Measurements from ENCODE around the gene PDIA6. TPM values are rescaled to one million over a fixed set of nuclear protein-coding genes. Genes with fewer than 3 reads are reported as not detected.

The PDIA6 gene
- total and polyA plus RNA-seq, 2 of the 4 experiments (the other 2 are of a cell fraction) = 204 to 349 TPM

DNA sequence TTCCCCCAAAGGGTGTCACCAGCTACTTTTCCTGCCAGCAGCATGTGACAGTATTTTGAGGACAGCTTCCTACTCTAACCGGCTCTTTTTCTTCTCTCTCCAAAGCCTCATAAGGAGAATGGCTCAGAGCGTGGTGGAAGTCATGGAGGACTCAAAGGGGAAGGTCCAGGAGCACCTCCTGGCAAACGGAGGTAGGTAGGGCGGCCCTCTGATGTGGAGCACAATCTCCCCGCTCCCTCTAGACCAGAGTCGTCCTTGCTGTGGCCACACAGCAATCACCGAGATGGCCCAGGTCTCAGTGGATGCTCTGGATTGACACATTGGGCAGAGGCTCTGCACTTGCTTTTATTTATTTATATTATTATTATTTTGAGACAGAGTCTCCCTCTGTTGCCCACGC lies 58.7 kb downstream of the PDIA6 start:
- ChIA-PET POLR2A (ENCODE audit: unreplicated experiment) (no interaction called here), CTCF (no interaction called here)
- Histone ChIP-seq H3K4me2 (ENCODE audit: low read depth, low read length) (no peak overlapping the region), H2AK9ac (replicated peaks; ENCODE audit: low read depth, low read length, poor library complexity) (no peak overlapping the region), H3K56ac (ENCODE audit: extremely low read depth, insufficient read depth, low read length) (no peak overlapping the region), H2BK5ac (ENCODE audit: low read depth, low read length, poor library complexity, severe bottlenecking) (no peak overlapping the region), H2BK20ac (ENCODE audit: low read depth, low read length) (no peak overlapping the region), H3K18ac (ENCODE audit: low read depth, low read length) (no peak overlapping the region), H2BK15ac (ENCODE audit: low read depth, low read length) (no peak overlapping the region), H4K91ac (ENCODE audit: insufficient read depth, low read depth, low read length) (no peak overlapping the region), H3K79me1 (ENCODE audit: low read depth in 1 of 2, low read length in 2 of 2) (no peaks in the 10 kb centered on the region), H3K4ac (ENCODE audit: low read depth, low read length) (no peak overlapping the region), H3K27me3 (ENCODE audit: control insufficient read depth, insufficient read depth, low read length) (peaks cover 31% of the 10 kb centered on the region), H2AK5ac (ENCODE audit: low read depth, low read length) (no peak overlapping the region), H3K9me3 (ENCODE audit: control insufficient read depth, insufficient read depth, low read length) (no peaks in the 10 kb centered on the region), H3K14ac (replicated peaks; ENCODE audit: low read depth, low read length) (no peak overlapping the region), H4K5ac (ENCODE audit: low read depth, low read length) (no peak overlapping the region), H3K4me1 (ENCODE audit: control insufficient read depth, insufficient read depth, low read length) (no peaks in the 10 kb centered on the region), H3K9me1 (ENCODE audit: insufficient read depth, low read length) (no peaks in the 10 kb centered on the region), H3K4me3 (ENCODE audit: insufficient read depth, low read depth, low read length) (no peak overlapping the region), H3K9ac (ENCODE audit: low read depth, low read length) (no peak overlapping the region), H3K23ac (ENCODE audit: low read depth, low read length) (no peak overlapping the region), H4K20me1 (ENCODE audit: insufficient read depth, low read length) (no peaks in the 10 kb centered on the region), H4K8ac (ENCODE audit: low read depth in 2 of 2, low read length in 2 of 2) (no peak overlapping the region), H2BK120ac (ENCODE audit: low read depth, low read length) (no peak overlapping the region), H3K27ac (ENCODE audit: insufficient read depth, low read length) (no peak overlapping the region), H3K36me3 (ENCODE audit: control insufficient read depth, insufficient read depth, low read length) (no peaks in the 10 kb centered on the region), H2AFZ (replicated peaks; ENCODE audit: low read length, poor library complexity) (no peak overlapping the region)
- no TSS peak for BruUV-seq (replicated peaks)
- DNase-seq (no peak), ATAC-seq (ENCODE audit: low read depth) (no peak)
- dilution Hi-C loops (cut with HindIII; ENCODE audit: low sequenced_read_pairs, unreplicated experiment) = no loop called here
- no peak for TF ChIP-seq CEBPB (IDR thresholded peaks at IDR 0.05; ENCODE audit: low read depth, low read length)
- TF ChIP-seq RCOR1 (IDR thresholded peaks at IDR 0.05; ENCODE audit: insufficient replicate concordance, low read length) = no peak
- no peak for TF ChIP-seq BHLHE40 (IDR thresholded peaks at IDR 0.05; ENCODE audit: low read depth, low read length)
- TF ChIP-seq MXI1 (IDR thresholded peaks at IDR 0.05; ENCODE audit: borderline replicate concordance, low read depth, low read length) = no peak
- TF ChIP-seq FOS (IDR thresholded peaks at IDR 0.05; ENCODE audit: low read depth, low read length) = no peak
- no peak for TF ChIP-seq MAFK (IDR thresholded peaks at IDR 0.05; ENCODE audit: low read depth, low read length)
- TF ChIP-seq CTCF (conservative IDR thresholded peaks at IDR 0.05; ENCODE audit: low read depth, low read length) = no peak
- TF ChIP-seq RFX5 (IDR thresholded peaks at IDR 0.05; ENCODE audit: low read depth, low read length) = no peak
- TF ChIP-seq SMC3 (IDR thresholded peaks at IDR 0.05; ENCODE audit: low read depth, low read length) = no peak
- no peak for TF ChIP-seq RAD21 (IDR thresholded peaks at IDR 0.05; ENCODE audit: low read length)
- TF ChIP-seq CHD1 (IDR thresholded peaks at IDR 0.05; ENCODE audit: low read depth, low read length) = no peak
- no peak for TF ChIP-seq NFE2L2 (IDR thresholded peaks at IDR 0.05; ENCODE audit: low read depth, low read length)
- intact Hi-C loops (cut with micrococcal nuclease) = no loop called here
- no CpG with 5 or more reads among the region's 8 CpGs for WGBS, 2 experiments (ENCODE audit: extremely low coverage in 2 of 2, insufficient read length in 1 of 2)
- in situ Hi-C loops (cut with MboI; ENCODE audit: low sequenced_read_pairs) = no loop called here
